Body of pancreas (tissue), 4 donors: ENCODE results near the gene AURKAIP1.

Experiments used
- POLR2A ChIP-seq, 3 donors: fragments of 450-650 bp; IDR thresholded peaks; one replicate each; pipeline ENCODE4 v1.6.1; 2016; ENCODE audit warnings: antibody characterized with exemption in 3 of 3, mild to moderate bottlenecking in 2 of 3
- TF ChIP-seq, protein P1 (sequence below), 7 experiments: fragments of 450-650 bp in 4 of 7; fragments of 200-600 bp in 3 of 7; sonication (generic) in 3 of 7; IDR thresholded peaks; one replicate each; pipeline ENCODE4 v1.5.1; 2016 to 2019; ENCODE audit warnings: antibody characterized with exemption in 7 of 7

- TF ChIP-seq, protein P1, sequence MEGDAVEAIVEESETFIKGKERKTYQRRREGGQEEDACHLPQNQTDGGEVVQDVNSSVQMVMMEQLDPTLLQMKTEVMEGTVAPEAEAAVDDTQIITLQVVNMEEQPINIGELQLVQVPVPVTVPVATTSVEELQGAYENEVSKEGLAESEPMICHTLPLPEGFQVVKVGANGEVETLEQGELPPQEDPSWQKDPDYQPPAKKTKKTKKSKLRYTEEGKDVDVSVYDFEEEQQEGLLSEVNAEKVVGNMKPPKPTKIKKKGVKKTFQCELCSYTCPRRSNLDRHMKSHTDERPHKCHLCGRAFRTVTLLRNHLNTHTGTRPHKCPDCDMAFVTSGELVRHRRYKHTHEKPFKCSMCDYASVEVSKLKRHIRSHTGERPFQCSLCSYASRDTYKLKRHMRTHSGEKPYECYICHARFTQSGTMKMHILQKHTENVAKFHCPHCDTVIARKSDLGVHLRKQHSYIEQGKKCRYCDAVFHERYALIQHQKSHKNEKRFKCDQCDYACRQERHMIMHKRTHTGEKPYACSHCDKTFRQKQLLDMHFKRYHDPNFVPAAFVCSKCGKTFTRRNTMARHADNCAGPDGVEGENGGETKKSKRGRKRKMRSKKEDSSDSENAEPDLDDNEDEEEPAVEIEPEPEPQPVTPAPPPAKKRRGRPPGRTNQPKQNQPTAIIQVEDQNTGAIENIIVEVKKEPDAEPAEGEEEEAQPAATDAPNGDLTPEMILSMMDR (IDR thresholded peaks at IDR 0.05), result no peak
- no peak for TF ChIP-seq POLR2A (IDR thresholded peaks at IDR 0.05)
Measured at GRCh38 chr1:1340791-1341548, 34.0 kb downstream of the AURKAIP1 start.
